ENCODE measurements around the gene NFAM1.

Gene NFAM1

DNA sequence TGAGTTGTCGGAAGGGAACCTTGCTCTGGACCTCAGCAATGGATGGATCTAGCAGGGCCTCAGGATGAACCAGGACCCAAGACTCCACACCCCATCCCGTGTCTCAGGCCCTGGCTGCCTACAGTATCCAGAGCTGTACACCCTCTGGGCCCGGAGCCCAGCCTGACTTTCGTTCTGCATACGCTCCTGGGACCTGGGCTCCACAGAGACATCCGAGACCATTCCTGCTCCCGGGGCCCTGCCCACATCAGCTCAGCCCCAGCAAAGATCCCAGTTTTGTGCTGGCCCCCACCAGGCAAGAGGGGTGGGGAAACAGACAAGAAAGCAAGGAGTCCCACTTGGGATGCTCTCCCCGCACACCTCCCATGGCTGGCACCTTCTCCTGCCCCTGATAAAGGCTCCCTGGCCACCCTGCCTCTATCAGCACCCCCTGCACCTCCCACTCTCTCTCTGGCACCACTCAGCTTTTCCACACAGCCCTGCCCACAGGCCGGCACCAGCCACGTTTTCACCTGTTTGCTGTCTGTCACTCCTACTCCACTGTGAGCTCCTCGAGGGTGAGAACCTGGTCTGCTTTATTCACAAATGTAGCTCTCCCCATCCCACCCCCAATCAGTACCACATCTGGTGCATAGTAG lies 97.2 kb downstream of the NFAM1 start:
- DNase-seq (ENCODE audit: low spot score) = no peak

DNA sequence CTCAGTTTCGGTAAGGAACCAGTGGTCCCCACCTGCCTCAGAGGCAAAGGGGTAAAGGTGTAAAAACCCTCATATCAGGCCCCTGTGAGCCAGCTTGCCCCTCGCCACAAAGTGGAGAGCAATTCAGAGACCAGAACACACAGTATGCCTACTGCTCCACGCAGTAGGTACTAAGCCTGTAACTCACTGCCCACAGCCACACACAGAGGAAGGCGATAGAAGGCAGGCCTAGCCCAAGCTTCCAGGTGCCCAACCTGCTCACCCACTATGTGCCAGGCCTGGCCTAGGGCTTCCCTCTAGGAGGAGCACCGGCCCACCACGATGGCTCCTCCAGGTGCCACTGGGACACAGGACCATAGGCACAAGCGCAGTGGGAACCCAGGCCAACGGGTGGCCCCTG lies 98.7 kb downstream of the NFAM1 start:
- no peak for DNase-seq (ENCODE audit: low spot score)

DNA sequence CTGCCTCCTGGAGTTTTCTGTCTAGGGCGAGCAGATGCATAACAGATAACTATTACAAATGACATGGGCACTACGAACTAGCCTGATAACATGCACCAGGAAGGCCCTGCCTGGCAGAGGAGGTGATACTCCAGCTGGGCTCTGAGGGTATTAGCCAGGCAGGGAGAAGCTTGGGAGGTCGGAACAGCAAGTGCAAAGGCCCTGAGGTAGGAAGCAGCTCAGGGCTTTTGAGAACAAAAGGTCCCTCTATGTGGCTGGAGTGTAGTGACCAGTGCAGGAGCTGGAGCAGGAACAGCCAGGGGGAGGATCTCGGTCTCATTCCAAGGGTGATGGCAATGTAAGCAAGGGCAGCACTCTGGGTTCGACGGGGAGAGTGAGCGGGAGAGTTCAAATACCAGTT lies 100.1 kb downstream of the NFAM1 start:
- no peak for DNase-seq (ENCODE audit: low spot score)

DNA sequence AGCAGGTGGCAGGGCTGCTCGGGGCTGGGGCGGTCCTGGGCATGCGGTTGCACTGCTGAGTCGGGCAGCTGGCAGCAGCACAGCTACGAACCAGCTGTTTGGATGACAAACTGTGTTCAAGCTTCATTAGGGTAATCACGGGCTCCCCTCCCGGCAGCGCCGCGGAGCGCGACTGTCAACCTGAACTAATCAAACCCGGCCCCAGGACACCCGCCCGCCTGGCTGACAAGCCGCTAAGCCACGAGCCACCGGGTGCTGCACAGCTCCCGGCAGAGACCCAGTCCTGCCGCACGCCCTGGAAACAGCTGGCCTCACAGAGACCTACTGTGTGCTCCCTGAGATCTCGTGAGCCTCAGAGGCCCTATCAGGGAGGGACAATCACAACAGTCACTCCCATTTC lies 101.2 kb downstream of the NFAM1 start:
- no peak for DNase-seq (ENCODE audit: low spot score)
